HepG2 (cell line): ENCODE results near the gene HDLBP. TPM values are rescaled to one million over a fixed set of nuclear protein-coding genes. Genes with fewer than 3 reads are reported as not detected.
A peak's percentile ranks its signal among the peaks of the same experiment; 100 is the strongest.

Source experiments
- ATAC-seq: fragments of 200-7000 bp; cut with Tn5 transposase; 3 replicates; pipeline ENCODE4 v1.9.1; 2020; ENCODE audit warnings: mild to moderate bottlenecking, moderate library complexity
- BruUV-seq: library from RNA; stranded (reverse); fragments of 400-500 nt; replicated peaks from 2 replicates; lab custom pipeline; 2021; lab: Mats Ljungman, UMichigan
- CTCF ChIA-PET: fragments of 300-600 bp; formaldehyde crosslinking; extraction: SDS; loops from one replicate; lab custom pipeline; 2021; ENCODE audit warnings: low total read pairs, inconsistent platforms, low intra/inter-chr PET ratio; lab: Yijun Ruan, JAX
- POLR2A ChIA-PET: fragments of 350-600 bp; sonication (Branson Sonifier 250); formaldehyde crosslinking; loops from one replicate; lab custom pipeline; 2020; ENCODE audit warnings: antibody characterized with exemption, inconsistent platforms; lab: Yijun Ruan, JAX
- DNase-seq: peaks from one replicate; pipeline ENCODE4 v3.0.0-alpha.2; 2015; ENCODE audit warnings: low spot score
- FAIRE-seq: peaks from 3 replicates; lab custom pipeline; 2011; peaks lifted over from hg19 to GRCh38; lab: Jason Lieb, UNC
- H2AFZ ChIP-seq: one replicate; pipeline ENCODE4 v1.6.1; 2011; ENCODE audit warnings: low read length, inconsistent platforms
- H3K27ac ChIP-seq: fragments of 300-600 bp; 3 replicates; pipeline ENCODE4 v1.8.0; 2011; ENCODE audit warnings: mixed run types, mild to moderate bottlenecking, mixed read lengths, low read length, inconsistent platforms; ENCODE audit not compliant: insufficient read depth; ENCODE audit errors: extremely low read length
- H3K27me3 ChIP-seq, 2 experiments: fragments of 200-600 bp in 1 of 2; 2 replicates in 1 of 2; 3 replicates in 1 of 2; pipeline versions ENCODE4 v1.6.0 to v1.8.0; 2011; ENCODE audit warnings: low read length in 2 of 2, mild to moderate bottlenecking in 2 of 2, moderate library complexity in 2 of 2, inconsistent platforms in 1 of 2; ENCODE audit not compliant: insufficient read depth in 2 of 2, control insufficient read depth in 1 of 2
- H3K36me3 ChIP-seq, 2 experiments: fragments of 200-600 bp in 1 of 2; replicated peaks in 1 of 2; 2 replicates in 1 of 2; 3 replicates in 1 of 2; pipeline versions ENCODE4 v1.5.1 to v1.8.0; 2011; ENCODE audit warnings: low read length in 2 of 2, inconsistent platforms in 1 of 2; ENCODE audit not compliant: insufficient read depth in 2 of 2, control insufficient read depth in 1 of 2
- H3K4me1 ChIP-seq: 2 replicates; pipeline ENCODE4 v1.5.1; 2012; ENCODE audit warnings: low read length, inconsistent platforms; ENCODE audit not compliant: insufficient read depth
- H3K4me2 ChIP-seq: 2 replicates; pipeline ENCODE4 v1.6.0; 2011; ENCODE audit warnings: low read depth, low read length, inconsistent platforms
- H3K4me3 ChIP-seq, 3 experiments: fragments of 200-600 bp in 1 of 3; sonication (generic), shearing (Covaris generic) in 1 of 3; replicated peaks in 1 of 3; 2 replicates each; pipeline ENCODE4 v1.5.1; 2011 to 2016; ENCODE audit warnings: low read length in 3 of 3, inconsistent platforms in 2 of 3, low read depth in 2 of 3, mild to moderate bottlenecking in 2 of 3, control low read depth in 1 of 3, mixed read lengths in 1 of 3; ENCODE audit not compliant: insufficient read depth in 1 of 3
- H3K79me2 ChIP-seq: one replicate; pipeline ENCODE4 v1.6.1; 2011; ENCODE audit warnings: low read length, inconsistent platforms; ENCODE audit not compliant: insufficient read depth
- H3K9ac ChIP-seq: 2 replicates; pipeline ENCODE4 v1.6.0; 2011; ENCODE audit warnings: mild to moderate bottlenecking, low read depth, low read length, inconsistent platforms; ENCODE audit not compliant: insufficient read depth
- H3K9me3 ChIP-seq: 2 replicates; pipeline ENCODE4 v1.5.1; 2012; ENCODE audit warnings: mild to moderate bottlenecking, low read length
- H4K20me1 ChIP-seq: 2 replicates; pipeline ENCODE4 v1.6.0; 2011; ENCODE audit warnings: inconsistent platforms, mild to moderate bottlenecking, low read length, moderate library complexity; ENCODE audit not compliant: insufficient read depth
- BRD4 ChIP-seq: sonication (generic); formaldehyde crosslinking; IDR thresholded peaks from 2 replicates; pipeline ENCODE4 v1.4.0; 2020; ENCODE audit warnings: missing genetic modification reagents
- MTA1 ChIP-seq: sonication (generic); formaldehyde crosslinking; IDR thresholded peaks from 2 replicates; pipeline ENCODE4 v1.4.0; 2020; ENCODE audit warnings: missing genetic modification reagents, mild to moderate bottlenecking, borderline replicate concordance
- NR3C1 ChIP-seq: sonication (generic); formaldehyde crosslinking; IDR thresholded peaks from 2 replicates; pipeline ENCODE4 v1.4.0; 2020; ENCODE audit warnings: missing genetic modification reagents
- RNF2 ChIP-seq: fragments of 450-650 bp; conservative IDR thresholded peaks from 2 replicates; pipeline ENCODE4 v1.6.1; 2016; ENCODE audit warnings: low read depth
- TP53 ChIP-seq: sonication (generic); formaldehyde crosslinking; conservative IDR thresholded peaks from 2 replicates; pipeline ENCODE4 v1.4.0; 2020; ENCODE audit warnings: missing genetic modification reagents
- ZNF567 ChIP-seq: sonication (generic); formaldehyde crosslinking; IDR thresholded peaks from 2 replicates; pipeline ENCODE4 v1.8.1; 2023; ENCODE audit warnings: mild to moderate bottlenecking, missing genetic modification reagents, borderline replicate concordance
- ZNF616 ChIP-seq: sonication (generic); formaldehyde crosslinking; IDR thresholded peaks from 2 replicates; pipeline ENCODE4 v1.5.0; 2020; ENCODE audit warnings: low read depth, mild to moderate bottlenecking, missing genetic modification reagents
- ZSCAN20 ChIP-seq: sonication (generic); formaldehyde crosslinking; IDR thresholded peaks from 2 replicates; pipeline ENCODE4 v1.4.0; 2020; ENCODE audit warnings: missing genetic modification reagents, mild to moderate bottlenecking, borderline replicate concordance
- ZSCAN21 ChIP-seq: sonication (generic); formaldehyde crosslinking; IDR thresholded peaks from 2 replicates; pipeline ENCODE4 v1.8.0; 2022; ENCODE audit warnings: mild to moderate bottlenecking, missing genetic modification reagents, moderate library complexity, borderline replicate concordance
- WGBS: methylation state at CpG from one replicate; pipeline ENCODE4 v1.1.6; 2017; ENCODE audit warnings: low lambda C conversion rate; 5-methylcytosine and 5-hydroxymethylcytosine counted together
- in situ Hi-C: cut with HindIII; loops from 2 replicates; pipeline ENCODE4 v1.10.0; 2017; ENCODE audit warnings: low pct_unique_long_range_greater_than_20kb; ENCODE audit not compliant: extremely low pct_ligation_motif_present
- intact Hi-C: fragments of 100-400 bp; cut with micrococcal nuclease; formaldehyde crosslinking; loops from one replicate; pipeline ENCODE4 v1.10.0; 2022; ENCODE audit not compliant: unreplicated experiment
- polyA plus RNA-seq, 8 experiments: library from polyadenylated mRNA; depleted of rRNA in 3 of 8; stranded (reverse) in 7 of 8; unstranded in 1 of 8; fragments of >200 nt; fragmentation: Illumina TruSeq in 4 of 8; extraction: Trizol in 4 of 8; gene quantifications; 2 replicates each; pipeline versions ENCODE4 v1.2.1 to v1.2.3, GENCODE V29; 2011 to 2016; ENCODE audit warnings: low read depth in 4 of 8, missing spikeins in 1 of 8, mixed read lengths in 1 of 8; ENCODE audit not compliant: insufficient read depth in 1 of 8
- total RNA-seq, 5 experiments: library from RNA; depleted of rRNA; stranded (reverse); fragments of >200 nt; fragmentation: Illumina TruSeq; extraction: Trizol; gene quantifications; 2 replicates each; pipeline ENCODE4 v1.2.3, GENCODE V29; 2016; ENCODE audit warnings: low read depth in 1 of 5
- TF ChIP-seq, protein P1 (sequence below): sonication (generic); formaldehyde crosslinking; IDR thresholded peaks from 2 replicates; pipeline ENCODE4 v1.5.1; 2020; ENCODE audit warnings: missing genetic modification reagents, mild to moderate bottlenecking, borderline replicate concordance
- TF ChIP-seq, protein P2 (sequence below), 2 experiments: fragments of 450-650 bp in 1 of 2; sonication (generic) in 1 of 2; formaldehyde crosslinking; IDR thresholded peaks; 2 replicates each; pipeline versions ENCODE4 v1.5.0 to v1.8.0; 2020 to 2022; ENCODE audit warnings: mild to moderate bottlenecking in 1 of 2, missing genetic modification reagents in 1 of 2
- TF ChIP-seq, protein P3 (sequence below): sonication (generic); formaldehyde crosslinking; IDR thresholded peaks from 2 replicates; pipeline ENCODE4 v1.9.0; 2021; ENCODE audit warnings: missing genetic modification reagents, mild to moderate bottlenecking, borderline replicate concordance

HDLBP gene
- total and polyA plus RNA-seq, 2 of the 13 experiments (the other 11 are each of a cell fraction or from before 2014, with no cell fraction given) = 464 to 707 TPM

DNA sequence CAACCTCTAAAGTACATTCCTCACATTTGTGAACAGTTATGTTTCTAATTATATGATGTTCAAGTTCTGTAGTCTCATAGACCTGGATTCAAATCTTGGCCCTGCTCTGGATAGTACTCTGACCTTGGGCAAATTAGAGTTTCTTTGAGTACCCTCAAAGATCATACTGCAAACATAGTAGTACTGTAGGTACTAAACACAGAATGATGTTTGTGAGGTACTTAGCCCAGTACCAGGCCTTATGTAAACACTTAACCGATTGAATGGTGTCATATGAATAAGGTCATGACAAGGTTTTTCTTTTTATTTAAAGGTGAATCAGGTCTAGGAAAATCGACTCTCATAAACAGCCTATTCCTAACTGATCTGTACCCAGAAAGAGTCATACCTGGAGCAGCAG, 19.3 kb upstream of the HDLBP start:
- peak; percentile 66; the same call in 1 of the 2 replicates for TF ChIP-seq ZSCAN21 (CRISPR knock-in tag)
- TF ChIP-seq NR3C1 = no peak
- Histone ChIP-seq H3K9me3 (no peaks in the 10 kb centered on the region), H3K9ac (no peak overlapping the region), H3K4me2 (no peak overlapping the region), H3K79me2 (peaks cover 56% of the 10 kb centered on the region), H3K36me3 (peaks cover 20 to 86% of the 10 kb centered on the region in 2 experiments), H3K4me3 (no peak overlapping the region), H2AFZ (no peak overlapping the region), H3K27ac (no peak overlapping the region), H3K27me3 (no peaks in the 10 kb centered on the region), H4K20me1 (peaks cover 11% of the 10 kb centered on the region), H3K4me1 (no peaks in the 10 kb centered on the region)
- FAIRE-seq = no peak
- no peak for ATAC-seq
- no TSS peak for BruUV-seq
- intact Hi-C loops = no loop called here
- DNase-seq = no peak
- WGBS = 88% methylated on average over 2 of the region's 2 CpGs
- ChIA-PET POLR2A (no interaction called here), CTCF (no interaction called here)
- in situ Hi-C loops = no loop called here

DNA sequence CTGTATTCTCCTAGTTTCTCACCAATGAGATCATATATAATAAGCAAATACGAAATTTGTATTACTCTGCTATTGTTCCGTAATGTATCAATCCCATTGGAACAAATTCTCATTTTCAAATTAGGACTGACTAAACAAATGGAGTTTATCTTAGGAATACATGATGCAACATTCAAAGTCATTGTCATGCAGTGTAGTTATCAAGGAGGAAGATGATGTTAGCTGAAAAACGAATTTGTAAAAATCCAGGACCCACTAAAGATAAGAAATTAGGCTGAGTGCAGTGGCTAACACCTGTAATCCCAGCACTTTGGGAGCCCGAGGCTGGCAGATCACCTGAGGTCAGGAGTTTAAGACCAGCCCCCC, 15.1 kb upstream of the HDLBP start:
- Histone ChIP-seq H2AFZ (no peak overlapping the region), H3K36me3 (peaks cover 15 to 94% of the 10 kb centered on the region in 2 experiments), H3K4me3 (no peak overlapping the region), H3K4me2 (no peak overlapping the region), H3K9ac (no peak overlapping the region), H3K27ac (no peak overlapping the region), H3K9me3 (no peaks in the 10 kb centered on the region), H4K20me1 (peaks cover 16% of the 10 kb centered on the region; the same call in 1 of the 2 replicates), H3K79me2 (peaks cover 88% of the 10 kb centered on the region), H3K27me3 (no peaks in the 10 kb centered on the region), H3K4me1 (no peaks in the 10 kb centered on the region)
- intact Hi-C loops (no loop called here), in situ Hi-C loops (no loop called here)
- no TSS peak for BruUV-seq
- ATAC-seq (no peak), DNase-seq (no peak), FAIRE-seq (no peak)
- CTCF ChIA-PET = no interaction called here
- POLR2A ChIA-PET = interaction anchor here (1.4 kb wide), 1 partner anchor 16 kb away, joined by 3 read pairs; no protein-coding TSS in a partner anchor
- WGBS = 94% methylated on average over 4 of the region's 4 CpGs
- TF ChIP-seq, protein P1, sequence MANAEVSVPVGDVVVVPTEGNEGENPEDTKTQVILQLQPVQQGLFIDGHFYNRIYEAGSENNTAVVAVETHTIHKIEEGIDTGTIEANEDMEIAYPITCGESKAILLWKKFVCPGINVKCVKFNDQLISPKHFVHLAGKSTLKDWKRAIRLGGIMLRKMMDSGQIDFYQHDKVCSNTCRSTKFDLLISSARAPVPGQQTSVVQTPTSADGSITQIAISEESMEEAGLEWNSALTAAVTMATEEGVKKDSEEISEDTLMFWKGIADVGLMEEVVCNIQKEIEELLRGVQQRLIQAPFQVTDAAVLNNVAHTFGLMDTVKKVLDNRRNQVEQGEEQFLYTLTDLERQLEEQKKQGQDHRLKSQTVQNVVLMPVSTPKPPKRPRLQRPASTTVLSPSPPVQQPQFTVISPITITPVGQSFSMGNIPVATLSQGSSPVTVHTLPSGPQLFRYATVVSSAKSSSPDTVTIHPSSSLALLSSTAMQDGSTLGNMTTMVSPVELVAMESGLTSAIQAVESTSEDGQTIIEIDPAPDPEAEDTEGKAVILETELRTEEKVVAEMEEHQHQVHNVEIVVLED = no peak
- TF ChIP-seq ZNF567 (CRISPR knock-in tag) (no peak), ZNF616 (CRISPR knock-in tag) (no peak), TP53 (CRISPR knock-in tag) (no peak), MTA1 (CRISPR knock-in tag) (no peak), BRD4 (CRISPR knock-in tag) (no peak), ZSCAN20 (no peak), RNF2 (no peak)
- TF ChIP-seq, protein P2, sequence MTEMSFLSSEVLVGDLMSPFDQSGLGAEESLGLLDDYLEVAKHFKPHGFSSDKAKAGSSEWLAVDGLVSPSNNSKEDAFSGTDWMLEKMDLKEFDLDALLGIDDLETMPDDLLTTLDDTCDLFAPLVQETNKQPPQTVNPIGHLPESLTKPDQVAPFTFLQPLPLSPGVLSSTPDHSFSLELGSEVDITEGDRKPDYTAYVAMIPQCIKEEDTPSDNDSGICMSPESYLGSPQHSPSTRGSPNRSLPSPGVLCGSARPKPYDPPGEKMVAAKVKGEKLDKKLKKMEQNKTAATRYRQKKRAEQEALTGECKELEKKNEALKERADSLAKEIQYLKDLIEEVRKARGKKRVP (CRISPR knock-in tag; IDR thresholded peaks at IDR 0.05) = peak in 1 of 2 experiments; percentile 38; a peak in 2 of 4 replicates
- TF ChIP-seq, protein P3, sequence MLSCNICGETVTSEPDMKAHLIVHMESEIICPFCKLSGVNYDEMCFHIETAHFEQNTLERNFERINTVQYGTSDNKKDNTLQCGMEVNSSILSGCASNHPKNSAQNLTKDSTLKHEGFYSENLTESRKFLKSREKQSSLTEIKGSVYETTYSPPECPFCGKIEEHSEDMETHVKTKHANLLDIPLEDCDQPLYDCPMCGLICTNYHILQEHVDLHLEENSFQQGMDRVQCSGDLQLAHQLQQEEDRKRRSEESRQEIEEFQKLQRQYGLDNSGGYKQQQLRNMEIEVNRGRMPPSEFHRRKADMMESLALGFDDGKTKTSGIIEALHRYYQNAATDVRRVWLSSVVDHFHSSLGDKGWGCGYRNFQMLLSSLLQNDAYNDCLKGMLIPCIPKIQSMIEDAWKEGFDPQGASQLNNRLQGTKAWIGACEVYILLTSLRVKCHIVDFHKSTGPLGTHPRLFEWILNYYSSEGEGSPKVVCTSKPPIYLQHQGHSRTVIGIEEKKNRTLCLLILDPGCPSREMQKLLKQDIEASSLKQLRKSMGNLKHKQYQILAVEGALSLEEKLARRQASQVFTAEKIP (CRISPR knock-in tag) = no peak
